Measurements from ENCODE around the gene ZNF695.

Gene ZNF695

GRCh38 chr1:247007511-247008405 lies at the start of gene ZNF695:
Gene ZNF695, minus strand, starts transcription at chr1:247008057. Its CDS starts 149 bp downstream, at chr1:247007908.
- H3K4me3 ChIP-seq (ENCODE audit: low read depth, low read length): peak within 1 kb of the TSS; percentile 54
- no peak for TF ChIP-seq CTCF (IDR thresholded peaks at IDR 0.05; ENCODE audit: low read depth, low read length, missing control alignments)
- peak; percentile 74 for DNase-seq (ENCODE audit: low read depth)

- DNase-seq (ENCODE audit: low read depth): no peak
- no peak overlapping the region for H3K4me3 ChIP-seq (ENCODE audit: low read depth, low read length)
- no peak for TF ChIP-seq CTCF (IDR thresholded peaks at IDR 0.05; ENCODE audit: low read depth, low read length, missing control alignments)
Observed at GRCh38 chr1:247056071-247056470, 48.2 kb upstream of the ZNF695 start.

GRCh38 chr1:247054992-247055415 lies 47.1 kb upstream of the ZNF695 start:
- DNase-seq (ENCODE audit: low read depth): no peak
- H3K4me3 ChIP-seq (ENCODE audit: low read depth, low read length): no peak overlapping the region
- TF ChIP-seq CTCF (IDR thresholded peaks at IDR 0.05; ENCODE audit: low read depth, low read length, missing control alignments): no peak

- H3K4me3 ChIP-seq (ENCODE audit: low read depth, low read length): no peak overlapping the region
- TF ChIP-seq CTCF (IDR thresholded peaks at IDR 0.05; ENCODE audit: low read depth, low read length, missing control alignments): no peak
- DNase-seq (ENCODE audit: low read depth): no peak
Observed at GRCh38 chr1:247047702-247048101, 39.8 kb upstream of the ZNF695 start.

GRCh38 chr1:247047260-247047659 lies 39.4 kb upstream of the ZNF695 start:
- no peak overlapping the region for H3K4me3 ChIP-seq (ENCODE audit: low read depth, low read length)
- TF ChIP-seq CTCF (IDR thresholded peaks at IDR 0.05; ENCODE audit: low read depth, low read length, missing control alignments): no peak
- DNase-seq (ENCODE audit: low read depth): no peak

GRCh38 chr1:247043406-247043805 lies 35.5 kb upstream of the ZNF695 start:
- DNase-seq (ENCODE audit: low read depth): no peak
- no peak overlapping the region for H3K4me3 ChIP-seq (ENCODE audit: low read depth, low read length)
- no peak for TF ChIP-seq CTCF (IDR thresholded peaks at IDR 0.05; ENCODE audit: low read depth, low read length, missing control alignments)
